PC-3 (cell line): ENCODE results near the gene MARK3. TPM values are rescaled to one million over a fixed set of nuclear protein-coding genes. Genes with fewer than 3 reads are reported as not detected.

Source experiments
- ATAC-seq: fragments of 200-7000 bp; cut with Tn5 transposase; 2 replicates; pipeline ENCODE4 v1.9.1; 2020; ENCODE audit warnings: mild to moderate bottlenecking, moderate library complexity
- BruUV-seq: library from RNA; stranded (reverse); fragments of 400-500 nt; replicated peaks from 2 replicates; lab custom pipeline; 2021; lab: Mats Ljungman, UMichigan
- CTCF ChIA-PET: fragments of 300-600 bp; sonication (Branson Sonifier 250); formaldehyde crosslinking; loops from one replicate; lab custom pipeline; 2022; ENCODE audit warnings: antibody characterized with exemption; lab: Charles Lee
- POLR2A ChIA-PET: fragments of 300-600 bp; sonication (Branson Sonifier 250); formaldehyde crosslinking; loops from one replicate; lab custom pipeline; 2022; ENCODE audit warnings: antibody characterized with exemption; ENCODE audit not compliant: unreplicated experiment; lab: Charles Lee
- DNase-seq: peaks from one replicate; pipeline ENCODE4 v3.0.0-alpha.2; 2015
- H2AFZ ChIP-seq: fragments of 300-600 bp; sonication (generic); 2 replicates; pipeline ENCODE4 v1.6.0; 2016; ENCODE audit warnings: antibody characterized with exemption, low read length
- H3F3A ChIP-seq: fragments of 300-600 bp; sonication (generic); one replicate; pipeline ENCODE4 v1.6.0; 2017; ENCODE audit warnings: antibody characterized with exemption, low read length, control low read depth, mild to moderate bottlenecking; ENCODE audit not compliant: unreplicated experiment
- H3K27ac ChIP-seq: fragments of 300-600 bp; sonication (generic); 2 replicates; pipeline ENCODE4 v1.5.1; 2016; ENCODE audit warnings: mild to moderate bottlenecking, low read length
- H3K27me3 ChIP-seq: fragments of 300-600 bp; sonication (generic); 2 replicates; pipeline ENCODE4 v1.6.1; 2016; ENCODE audit warnings: low read length, mixed read lengths
- H3K36me3 ChIP-seq: fragments of 300-600 bp; sonication (generic); 2 replicates; pipeline ENCODE4 v1.6.1; 2016; ENCODE audit warnings: low read depth, mixed run types, low read length, mixed read lengths
- H3K4me1 ChIP-seq: fragments of 300-600 bp; sonication (generic); 2 replicates; pipeline ENCODE4 v1.5.1; 2016; ENCODE audit warnings: low read length; ENCODE audit not compliant: insufficient read depth
- H3K4me2 ChIP-seq: fragments of 300-600 bp; sonication (generic); 2 replicates; pipeline ENCODE4 v1.6.0; 2016; ENCODE audit warnings: low read length
- H3K4me3 ChIP-seq: fragments of 300-600 bp; sonication (generic); 2 replicates; pipeline ENCODE4 v1.5.1; 2016; ENCODE audit warnings: mild to moderate bottlenecking, low read length, mixed read lengths
- H3K79me2 ChIP-seq: fragments of 300-600 bp; sonication (generic); 2 replicates; pipeline ENCODE4 v1.6.1; 2017; ENCODE audit warnings: low read length, mixed read lengths
- H3K9ac ChIP-seq: fragments of 300-600 bp; sonication (generic); 2 replicates; pipeline ENCODE4 v1.6.0; 2016; ENCODE audit warnings: mild to moderate bottlenecking, low read length
- H3K9me2 ChIP-seq: fragments of 300-600 bp; sonication (generic); replicated peaks from 2 replicates; pipeline ENCODE4 v1.6.1; 2016; ENCODE audit warnings: mixed run types, low read length, mixed read lengths
- H3K9me3 ChIP-seq: fragments of 300-600 bp; sonication (generic); 2 replicates; pipeline ENCODE4 v1.6.1; 2016; ENCODE audit warnings: low read length, mixed read lengths
- H4K20me1 ChIP-seq: fragments of 300-600 bp; sonication (generic); 2 replicates; pipeline ENCODE4 v1.6.1; 2016; ENCODE audit warnings: low read length, mixed read lengths
- EZH2 ChIP-seq: fragments of 300-600 bp; sonication (generic); IDR thresholded peaks from one replicate; pipeline ENCODE4 v1.6.1; 2017; ENCODE audit warnings: antibody characterized with exemption, mild to moderate bottlenecking, low read length; ENCODE audit not compliant: unreplicated experiment
- EZH2phosphoT487 ChIP-seq: fragments of 300-600 bp; sonication (generic); IDR thresholded peaks from 2 replicates; pipeline ENCODE4 v1.6.1; 2018; ENCODE audit warnings: mild to moderate bottlenecking, antibody characterized with exemption, low read length, borderline replicate concordance
- intact Hi-C: fragments of 100-400 bp; cut with micrococcal nuclease; formaldehyde crosslinking; loops from 2 replicates; pipeline ENCODE4 v1.9.0; 2023
- total RNA-seq: library from RNA; depleted of rRNA; stranded (reverse); fragments of >200 nt; gene quantifications from 2 replicates; pipeline ENCODE4 v1.2.3, GENCODE V29; 2014
- TF ChIP-seq, protein P1 (sequence below): fragments of 300-600 bp; sonication (generic); conservative IDR thresholded peaks from 2 replicates; pipeline ENCODE4 v1.5.1; 2017; ENCODE audit warnings: antibody characterized with exemption, low read depth, mild to moderate bottlenecking, low read length

MARK3 gene
- total RNA-seq, 1 experiment from 2014 or later: 69.9 TPM

DNA sequence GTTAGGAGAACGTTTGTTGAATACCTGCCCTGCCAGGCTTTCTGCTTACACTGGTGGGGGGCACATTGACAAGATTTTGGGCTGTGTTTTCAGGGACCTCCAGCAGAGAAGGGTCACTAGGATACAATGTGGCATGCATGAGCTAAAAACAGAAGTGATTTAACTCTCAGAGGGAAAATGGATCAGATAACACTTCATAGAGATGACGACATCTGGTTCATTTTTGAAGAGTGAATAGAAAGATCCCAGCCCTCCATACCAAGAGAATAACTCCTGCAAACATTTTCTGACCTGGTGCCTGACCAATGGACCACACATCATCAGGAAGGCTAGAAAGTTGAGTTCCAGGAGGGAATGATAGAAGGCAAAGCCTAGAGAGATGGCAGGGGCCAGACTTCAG, 103.7 kb downstream of the MARK3 start:
- H2AFZ ChIP-seq: no peak overlapping the region
- no peak for ATAC-seq
- ChIA-PET CTCF (no interaction called here), POLR2A (no interaction called here)
- H4K20me1 ChIP-seq: no peaks in the 10 kb centered on the region
- H3K9me2 ChIP-seq: no peaks in the 10 kb centered on the region
- H3K9ac ChIP-seq: no peak overlapping the region
- peaks cover 5% of the 10 kb centered on the region for H3K4me1 ChIP-seq
- H3K4me3 ChIP-seq: no peak overlapping the region
- H3K79me2 ChIP-seq: no peaks in the 10 kb centered on the region
- intact Hi-C loops: no loop called here
- BruUV-seq: no TSS peak
- peaks cover 42% of the 10 kb centered on the region for H3K36me3 ChIP-seq
- no peaks in the 10 kb centered on the region for H3K27me3 ChIP-seq
- H3K9me3 ChIP-seq: no peaks in the 10 kb centered on the region
- TF ChIP-seq EZH2phosphoT487 (no peak), EZH2 (no peak)
- TF ChIP-seq, protein P1, sequence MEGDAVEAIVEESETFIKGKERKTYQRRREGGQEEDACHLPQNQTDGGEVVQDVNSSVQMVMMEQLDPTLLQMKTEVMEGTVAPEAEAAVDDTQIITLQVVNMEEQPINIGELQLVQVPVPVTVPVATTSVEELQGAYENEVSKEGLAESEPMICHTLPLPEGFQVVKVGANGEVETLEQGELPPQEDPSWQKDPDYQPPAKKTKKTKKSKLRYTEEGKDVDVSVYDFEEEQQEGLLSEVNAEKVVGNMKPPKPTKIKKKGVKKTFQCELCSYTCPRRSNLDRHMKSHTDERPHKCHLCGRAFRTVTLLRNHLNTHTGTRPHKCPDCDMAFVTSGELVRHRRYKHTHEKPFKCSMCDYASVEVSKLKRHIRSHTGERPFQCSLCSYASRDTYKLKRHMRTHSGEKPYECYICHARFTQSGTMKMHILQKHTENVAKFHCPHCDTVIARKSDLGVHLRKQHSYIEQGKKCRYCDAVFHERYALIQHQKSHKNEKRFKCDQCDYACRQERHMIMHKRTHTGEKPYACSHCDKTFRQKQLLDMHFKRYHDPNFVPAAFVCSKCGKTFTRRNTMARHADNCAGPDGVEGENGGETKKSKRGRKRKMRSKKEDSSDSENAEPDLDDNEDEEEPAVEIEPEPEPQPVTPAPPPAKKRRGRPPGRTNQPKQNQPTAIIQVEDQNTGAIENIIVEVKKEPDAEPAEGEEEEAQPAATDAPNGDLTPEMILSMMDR: no peak
- H3F3A ChIP-seq: no peaks in the 10 kb centered on the region
- no peak overlapping the region for H3K4me2 ChIP-seq
- DNase-seq: no peak
- H3K27ac ChIP-seq: no peak overlapping the region

DNA sequence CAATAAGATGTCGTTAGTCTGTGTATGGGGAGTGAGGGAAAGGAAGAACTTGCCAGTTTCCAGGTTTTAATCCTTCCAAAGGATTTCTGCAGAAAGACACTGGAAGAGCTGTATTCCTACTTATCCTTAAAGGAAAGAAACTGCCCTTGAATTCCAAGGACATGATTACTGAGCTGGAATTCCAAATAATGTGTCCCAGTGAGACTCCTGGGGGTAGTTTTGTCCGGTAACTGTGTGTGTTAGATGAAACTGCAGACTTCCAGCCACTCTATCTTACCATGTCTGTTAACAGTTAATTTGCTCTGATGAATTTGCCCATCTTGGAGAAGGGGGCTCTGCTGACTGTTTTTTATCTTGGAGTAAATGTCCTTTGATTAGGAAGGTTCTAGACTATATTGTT, 104.4 kb downstream of the MARK3 start:
- CTCF ChIA-PET: no interaction called here
- Histone ChIP-seq H3K4me3 (no peak overlapping the region), H3K27ac (no peak overlapping the region)

DNA sequence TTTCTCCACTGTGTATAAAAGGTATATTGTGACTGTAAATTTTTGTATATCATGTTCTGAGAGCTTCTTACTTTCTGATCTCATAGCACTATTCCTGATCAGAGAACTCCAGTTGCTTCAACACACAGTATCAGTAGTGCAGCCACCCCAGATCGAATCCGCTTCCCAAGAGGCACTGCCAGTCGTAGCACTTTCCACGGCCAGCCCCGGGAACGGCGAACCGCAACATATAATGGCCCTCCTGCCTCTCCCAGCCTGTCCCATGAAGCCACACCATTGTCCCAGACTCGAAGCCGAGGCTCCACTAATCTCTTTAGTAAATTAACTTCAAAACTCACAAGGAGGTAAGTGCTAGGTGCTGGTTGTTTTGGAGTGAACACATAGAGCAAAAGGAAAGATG, 106.5 kb downstream of the MARK3 start:
- peaks cover 38% of the 10 kb centered on the region for H3K36me3 ChIP-seq
- intact Hi-C loops: no loop called here
- H3K4me2 ChIP-seq: no peak overlapping the region
- H3K4me3 ChIP-seq: no peak overlapping the region
- TF ChIP-seq EZH2phosphoT487: no peak
- TF ChIP-seq, protein P1: no peak
- no peak for TF ChIP-seq EZH2
- BruUV-seq: no TSS peak
- H3K9me3 ChIP-seq: no peaks in the 10 kb centered on the region
- ChIA-PET POLR2A (no interaction called here), CTCF (no interaction called here)
- no peaks in the 10 kb centered on the region for H3K4me1 ChIP-seq
- ATAC-seq (no peak), DNase-seq (no peak)
- no peaks in the 10 kb centered on the region for H3F3A ChIP-seq
- no peak overlapping the region for H3K27ac ChIP-seq
- no peaks in the 10 kb centered on the region for H3K27me3 ChIP-seq
- H2AFZ ChIP-seq: no peak overlapping the region
- H3K9me2 ChIP-seq: no peaks in the 10 kb centered on the region
- H4K20me1 ChIP-seq: no peaks in the 10 kb centered on the region
- H3K9ac ChIP-seq: no peak overlapping the region
- no peaks in the 10 kb centered on the region for H3K79me2 ChIP-seq

More for the DNA sequence above, 104.4 kb downstream of the MARK3 start:
- Histone ChIP-seq H3K9me2 (no peaks in the 10 kb centered on the region), H4K20me1 (no peaks in the 10 kb centered on the region), H3K4me2 (no peak overlapping the region), H3K79me2 (no peaks in the 10 kb centered on the region), H3K4me1 (no peaks in the 10 kb centered on the region), H3K36me3 (peaks cover 42% of the 10 kb centered on the region), H3F3A (no peaks in the 10 kb centered on the region), H3K9ac (no peak overlapping the region), H3K27me3 (no peaks in the 10 kb centered on the region), H3K9me3 (no peaks in the 10 kb centered on the region), H2AFZ (no peak overlapping the region)
- no peak for TF ChIP-seq EZH2phosphoT487
- TF ChIP-seq, protein P1: no peak
- TF ChIP-seq EZH2: no peak
- POLR2A ChIA-PET: no interaction called here
- BruUV-seq: no TSS peak
- DNase-seq (no peak), ATAC-seq (no peak)
- intact Hi-C loops: no loop called here
